Liver (tissue), 9 donors: ENCODE measurements around the gene SMOC1. TPM values are rescaled to one million over a fixed set of nuclear protein-coding genes. Genes with fewer than 3 reads are reported as not detected.

Experiments
- DNase-seq: peaks from one replicate; pipeline ENCODE4 v3.0.0-alpha.2; 2017; ENCODE audit warnings: low spot score
- H3K27ac ChIP-seq, 2 donors: one replicate each; pipeline ENCODE4 v1.7.0; 2013; ENCODE audit warnings: inconsistent platforms in 2 of 2, low read length in 2 of 2, control low read depth in 1 of 2, low read depth in 1 of 2, mild to moderate bottlenecking in 1 of 2
- H3K27me3 ChIP-seq, 4 donors: one replicate each; pipeline versions ENCODE4 v1.6.1 to v1.7.0; 2013; ENCODE audit warnings: low read length in 3 of 4, inconsistent platforms in 1 of 4, mild to moderate bottlenecking in 1 of 4, moderate library complexity in 1 of 4; ENCODE audit not compliant: control insufficient read depth in 4 of 4, insufficient read depth in 4 of 4
- H3K36me3 ChIP-seq, 4 donors: one replicate each; pipeline versions ENCODE4 v1.6.1 to v1.7.0; 2013; ENCODE audit warnings: low read length in 3 of 4, mild to moderate bottlenecking in 3 of 4, low read depth in 1 of 4, moderate library complexity in 1 of 4; ENCODE audit not compliant: control insufficient read depth in 4 of 4, insufficient read depth in 3 of 4
- H3K4me1 ChIP-seq, 4 donors: one replicate each; pipeline versions ENCODE4 v1.6.1 to v1.7.0; 2013; ENCODE audit warnings: low read length in 3 of 4, mild to moderate bottlenecking in 3 of 4, moderate library complexity in 1 of 4; ENCODE audit not compliant: control insufficient read depth in 4 of 4, insufficient read depth in 4 of 4
- H3K4me3 ChIP-seq, 3 donors: one replicate each; pipeline versions ENCODE4 v1.6.1 to v1.7.0; 2013; ENCODE audit warnings: low read length in 3 of 3, control low read depth in 1 of 3, low read depth in 1 of 3, mild to moderate bottlenecking in 1 of 3
- H3K9ac ChIP-seq, 2 donors: one replicate each; pipeline ENCODE4 v1.7.0; 2013; ENCODE audit warnings: low read length in 2 of 2, mild to moderate bottlenecking in 2 of 2, moderate library complexity in 2 of 2, control low read depth in 1 of 2, low read depth in 1 of 2
- H3K9me3 ChIP-seq, 4 donors: one replicate each; pipeline versions ENCODE4 v1.6.1 to v1.7.0; 2013; ENCODE audit warnings: low read length in 3 of 4; ENCODE audit not compliant: control insufficient read depth in 4 of 4
- ATF3 ChIP-seq: IDR thresholded peaks from 2 replicates; pipeline ENCODE4 v1.6.1; 2016; ENCODE audit warnings: antibody characterized with exemption
- CTCF ChIP-seq: fragments of 150-350 bp; IDR thresholded peaks from 2 replicates; pipeline ENCODE4 v1.5.1; 2017; ENCODE audit warnings: improper control_type of control experiment, low read depth, low read length; ENCODE audit not compliant: missing input control
- EGR1 ChIP-seq, 2 donors: IDR thresholded peaks; 2 replicates each; pipeline ENCODE4 v1.6.1; 2016 to 2018; ENCODE audit warnings: antibody characterized with exemption in 2 of 2, low read depth in 2 of 2
- FOXA1 ChIP-seq: IDR thresholded peaks from 2 replicates; pipeline ENCODE4 v1.6.1; 2016; ENCODE audit warnings: antibody characterized with exemption
- FOXA2 ChIP-seq: IDR thresholded peaks from 2 replicates; pipeline ENCODE4 v1.6.1; 2016; ENCODE audit warnings: antibody characterized with exemption
- GABPA ChIP-seq, 2 donors: IDR thresholded peaks in 1 of 2; conservative IDR thresholded peaks in 1 of 2; 2 replicates each; pipeline ENCODE4 v1.6.1; 2016; ENCODE audit warnings: antibody characterized with exemption in 2 of 2, mild to moderate bottlenecking in 1 of 2, moderate library complexity in 1 of 2
- HNF4A ChIP-seq, 2 donors: conservative IDR thresholded peaks; 2 replicates each; pipeline ENCODE4 v1.6.1; 2016; ENCODE audit warnings: antibody characterized with exemption in 2 of 2, mild to moderate bottlenecking in 2 of 2
- HNF4G ChIP-seq: IDR thresholded peaks from 2 replicates; pipeline ENCODE4 v1.6.1; 2016; ENCODE audit warnings: antibody characterized with exemption
- JUND ChIP-seq, 2 donors: IDR thresholded peaks; 2 replicates each; pipeline ENCODE4 v1.6.1; 2016; ENCODE audit warnings: antibody characterized with exemption in 2 of 2
- MAX ChIP-seq: IDR thresholded peaks from 2 replicates; pipeline ENCODE4 v1.6.1; 2016; ENCODE audit warnings: antibody characterized with exemption
- NR2F2 ChIP-seq: IDR thresholded peaks from 2 replicates; pipeline ENCODE4 v1.6.1; 2016; ENCODE audit warnings: antibody characterized with exemption
- RAD21 ChIP-seq, 2 donors: IDR thresholded peaks; 2 replicates each; pipeline ENCODE4 v1.6.1; 2016; ENCODE audit warnings: antibody characterized with exemption in 2 of 2, mild to moderate bottlenecking in 2 of 2
- REST ChIP-seq: IDR thresholded peaks from 2 replicates; pipeline ENCODE4 v1.6.1; 2016; ENCODE audit warnings: antibody characterized with exemption, mild to moderate bottlenecking
- RXRA ChIP-seq, 2 donors: IDR thresholded peaks; 2 replicates each; pipeline ENCODE4 v1.6.1; 2017 to 2018; ENCODE audit warnings: antibody characterized with exemption in 2 of 2, mild to moderate bottlenecking in 1 of 2
- TAF1 ChIP-seq: conservative IDR thresholded peaks from 2 replicates; pipeline ENCODE4 v1.6.1; 2016; ENCODE audit warnings: antibody characterized with exemption, mild to moderate bottlenecking
- YY1 ChIP-seq: IDR thresholded peaks from 2 replicates; pipeline ENCODE4 v1.6.1; 2016; ENCODE audit warnings: antibody characterized with exemption, mild to moderate bottlenecking
- ZBTB33 ChIP-seq: IDR thresholded peaks from 2 replicates; pipeline ENCODE4 v1.6.1; 2016; ENCODE audit warnings: antibody characterized with exemption
- WGBS: extraction: QIAGEN DNeasy Blood & Tissue Kit; methylation state at CpG from one replicate; pipeline ENCODE4 v1.1.7; 2013; 5-methylcytosine and 5-hydroxymethylcytosine counted together
- polyA plus RNA-seq, 2 donors: library from polyadenylated mRNA; stranded (reverse) in 1 of 2; unstranded in 1 of 2; fragments of 200-250 nt in 1 of 2; fragments of >200 nt in 1 of 2; fragmentation: Nextera tagmentation in 1 of 2; extraction: Ambion mirVana in 1 of 2; gene quantifications; one replicate each; pipeline versions ENCODE4 v1.2.1 to v1.2.3, GENCODE V29; 2013 to 2015
- total RNA-seq, 2 donors: library from RNA; depleted of rRNA; stranded (reverse); fragments of >200 nt; gene quantifications; one replicate each; pipeline ENCODE4 v1.2.3, GENCODE V29; 2014
- donor health status: healthy.
- donor health status: healthy.
- donor health status: healthy.
- donor health status: healthy.
- donor health status: healthy.

Gene SMOC1
- total and polyA plus RNA-seq, 4 donors = 11.2 to 43.7 (median 27.4) TPM

- Histone ChIP-seq H3K36me3 (no peaks in the 10 kb centered on the region), H3K9ac (no peak overlapping the region), H3K4me1 (peaks cover 0 to 6% (median 2%) of the 10 kb centered on the region in 4 donors), H3K27me3 (no peaks in the 10 kb centered on the region), H3K9me3 (no peaks in the 10 kb centered on the region), H3K4me3 (no peak overlapping the region), H3K27ac (no peak overlapping the region)
- TF ChIP-seq TAF1 (no peak), RXRA (IDR thresholded peaks at IDR 0.05) (no peak), JUND (IDR thresholded peaks at IDR 0.05) (no peak), EGR1 (IDR thresholded peaks at IDR 0.05; ENCODE audit: low read depth in 2 of 2) (no peak), ZBTB33 (no peak), ATF3 (no peak), HNF4A (conservative IDR thresholded peaks at IDR 0.05) (no peak), RAD21 (IDR thresholded peaks at IDR 0.05) (no peak), YY1 (no peak), REST (no peak), HNF4G (no peak), CTCF (no peak), NR2F2 (no peak), FOXA1 (no peak)
- no peak for DNase-seq
- 86% methylated on average over 2 of the region's 2 CpGs for WGBS
These were observed 34.1 kb upstream of the SMOC1 start for GRCh38 chr14:69845050-69845581.

- 20% methylated on average over 5 of the region's 5 CpGs for WGBS
- H3K9ac ChIP-seq = no peak overlapping the region
- DNase-seq = no peak
- H3K9me3 ChIP-seq = no peaks in the 10 kb centered on the region
- H3K27me3 ChIP-seq = no peaks in the 10 kb centered on the region
- H3K27ac ChIP-seq = peak overlapping the region in 1 of 2 donors; percentile 54
- H3K4me3 ChIP-seq = no peak overlapping the region
- no peaks in the 10 kb centered on the region for H3K36me3 ChIP-seq
- peaks cover 2 to 7% (median 4%) of the 10 kb centered on the region in 4 donors for H3K4me1 ChIP-seq
- no peak for TF ChIP-seq NR2F2
- no peak for TF ChIP-seq GABPA (IDR thresholded peaks at IDR 0.05 in 1 of 2, conservative IDR thresholded peaks at IDR 0.05 in 1 of 2)
- no peak for TF ChIP-seq TAF1
- TF ChIP-seq RAD21 (IDR thresholded peaks at IDR 0.05) = peak in 1 of 2 donors; percentile 18
- TF ChIP-seq HNF4G = no peak
- TF ChIP-seq CTCF = no peak
- TF ChIP-seq FOXA1 = no peak
- TF ChIP-seq JUND (IDR thresholded peaks at IDR 0.05) = peak; percentile 80 to 93
- peak; percentile 35 for TF ChIP-seq MAX
- no peak for TF ChIP-seq FOXA2
- no peak for TF ChIP-seq REST
- TF ChIP-seq EGR1 (IDR thresholded peaks at IDR 0.05; ENCODE audit: low read depth in 2 of 2) = no peak
- TF ChIP-seq ATF3 = peak; percentile 17
These were observed 33.4 kb upstream of the SMOC1 start for GRCh38 chr14:69845787-69846186.
